ENCODE data around the gene LRRC32.
"Not testable (repeated sequence)": the region's sequence is repeated elsewhere in the genome, so short reads cannot be mapped to it uniquely, and the experiment has no call there.

The LRRC32 gene

GRCh38 chr11:76626266-76626665, 44.3 kb downstream of the LRRC32 start:
- no peak for DNase-seq

DNA sequence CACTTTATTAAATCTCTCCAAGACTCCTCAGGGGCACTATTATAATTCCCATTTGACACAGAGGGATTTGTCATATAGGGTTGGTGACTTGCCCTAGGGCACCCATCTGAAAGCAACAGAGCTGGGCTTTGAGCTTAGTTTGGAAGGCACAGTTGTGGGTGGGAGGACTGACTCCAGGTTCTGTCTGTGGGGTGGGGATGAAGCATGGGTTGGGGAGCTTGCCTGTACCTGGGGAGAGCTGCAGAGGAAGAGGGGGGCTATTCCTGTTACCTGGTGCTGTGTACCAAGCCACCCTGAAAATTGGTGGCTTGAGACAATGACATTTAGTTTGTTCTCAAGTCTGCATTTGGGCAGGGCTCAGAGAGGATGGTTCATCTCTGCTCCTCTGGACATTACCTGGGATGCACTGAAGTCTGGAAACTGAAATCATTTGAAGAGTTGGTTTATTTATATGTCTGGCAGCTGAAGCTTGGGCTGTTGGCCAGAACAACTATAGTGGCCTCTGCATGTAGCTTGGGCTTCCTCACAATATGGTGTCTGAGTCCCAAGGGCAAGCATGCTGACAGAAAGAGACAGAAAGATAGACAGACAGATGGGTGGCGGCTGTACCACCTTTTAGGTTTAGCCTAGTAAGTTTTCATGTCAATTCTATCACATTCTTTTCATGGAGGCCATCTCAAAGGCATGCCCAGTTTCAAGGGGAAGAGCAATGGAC, 44.9 kb downstream of the LRRC32 start:
- no peak for DNase-seq

GRCh38 chr11:76624500-76625379, 45.8 kb downstream of the LRRC32 start:
- no peak for DNase-seq

- no peak for DNase-seq
Measured at GRCh38 chr11:76623884-76624419, 46.6 kb downstream of the LRRC32 start.

DNA sequence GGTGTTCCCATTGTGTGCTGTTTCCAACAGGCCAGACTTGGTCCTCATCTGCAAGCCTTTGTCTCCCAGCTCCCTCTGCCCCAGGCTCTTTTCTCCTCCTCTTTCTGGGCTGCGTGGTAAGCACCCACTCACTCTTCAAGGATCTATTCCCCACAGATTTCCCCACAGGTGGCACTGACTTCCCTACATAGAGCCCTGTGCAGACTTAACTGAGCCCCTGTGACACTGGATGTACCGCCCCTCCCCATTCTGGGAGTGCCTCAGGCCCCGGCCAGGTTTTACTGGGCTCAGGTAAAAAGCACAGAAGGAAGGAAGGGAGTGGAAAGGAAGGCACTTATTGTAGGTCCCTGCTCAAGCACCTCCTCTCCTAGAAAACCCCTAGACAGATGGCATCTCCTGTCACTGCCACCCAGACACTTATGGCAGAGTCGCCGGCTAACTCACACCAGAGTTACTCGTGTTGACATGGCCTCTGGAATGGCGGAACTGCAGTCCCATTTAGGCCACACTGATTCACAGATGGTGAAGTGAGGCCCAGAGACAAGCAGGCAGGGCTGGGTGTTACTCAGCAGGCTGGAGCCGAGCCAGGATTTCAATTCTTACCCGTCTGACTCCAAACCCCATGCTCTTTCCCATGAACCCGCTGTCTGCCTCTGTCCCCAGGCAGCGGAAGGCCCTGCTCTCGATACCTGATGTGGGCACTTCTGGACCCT, 47.2 kb downstream of the LRRC32 start:
- no peak for DNase-seq

- no peak for DNase-seq
Measured at GRCh38 chr11:76622493-76623094, 48.0 kb downstream of the LRRC32 start.

DNA sequence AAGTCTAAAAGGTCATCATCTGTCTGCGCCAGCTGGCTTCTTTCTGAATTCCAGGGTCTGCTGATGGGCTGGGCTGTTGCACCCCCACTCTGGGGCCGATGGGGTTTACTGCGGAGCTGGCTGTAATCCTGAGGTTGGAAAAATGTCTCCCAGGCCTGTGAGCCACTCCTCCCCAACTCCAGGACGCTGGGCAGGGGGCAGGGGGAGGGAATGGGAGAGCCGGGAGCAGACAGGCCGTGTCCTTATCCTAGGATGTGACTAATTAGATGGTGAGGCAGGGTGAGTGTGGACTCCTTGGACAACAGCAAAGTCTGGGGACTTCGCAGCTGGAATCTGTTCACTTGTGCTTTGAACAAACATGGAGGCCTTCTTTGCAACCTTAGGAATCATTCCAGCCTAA, 48.7 kb downstream of the LRRC32 start:
- no peak for DNase-seq

GRCh38 chr11:76621466-76621865, 49.1 kb downstream of the LRRC32 start:
- no peak for DNase-seq

DNA sequence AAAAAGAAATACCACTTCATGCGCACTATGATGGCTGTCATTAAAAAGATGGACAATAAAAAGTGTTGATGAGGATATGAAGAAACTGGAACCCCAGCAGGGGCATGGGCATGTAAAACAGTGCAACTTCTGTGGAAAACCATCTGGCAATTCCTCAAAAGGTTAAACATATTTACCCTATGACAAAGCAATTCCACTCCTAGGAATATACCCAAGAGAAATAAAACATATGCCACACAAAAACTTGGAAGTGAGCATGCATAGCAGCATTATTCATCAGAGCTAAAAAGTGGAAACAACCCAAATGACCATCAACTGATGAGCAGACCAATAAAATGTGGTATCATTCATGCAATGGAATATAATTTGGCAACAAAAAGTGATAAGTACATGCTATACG, 50.1 kb downstream of the LRRC32 start:
- no peak for DNase-seq

DNA sequence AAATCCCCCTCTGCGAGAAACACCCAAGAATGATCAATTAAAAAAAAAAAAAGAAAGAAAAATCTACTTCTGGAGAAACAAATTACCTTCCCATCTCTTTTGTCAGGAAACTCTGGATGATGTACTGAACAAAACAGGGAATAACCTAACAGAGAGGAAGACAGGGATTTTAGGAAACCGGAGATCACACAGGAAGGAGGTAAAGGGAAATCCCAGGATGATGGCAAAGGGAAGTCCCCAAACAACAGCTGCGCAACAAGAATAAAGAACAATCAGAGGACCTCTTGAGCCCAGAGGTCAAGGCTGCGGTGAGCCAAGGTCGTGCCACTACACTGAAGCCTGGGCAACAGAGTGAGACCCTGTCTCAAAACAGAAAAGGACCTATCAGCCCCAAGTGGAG, 50.7 kb downstream of the LRRC32 start:
- not testable (repeated sequence) for DNase-seq

GRCh38 chr11:76617553-76618265, 52.8 kb downstream of the LRRC32 start:
- no peak for DNase-seq

- no peak for DNase-seq
Measured at GRCh38 chr11:76616676-76617552, 53.6 kb downstream of the LRRC32 start.

- DNase-seq: no peak
Measured at GRCh38 chr11:76615950-76616349, 54.6 kb downstream of the LRRC32 start.

GRCh38 chr11:76614471-76615179, 55.9 kb downstream of the LRRC32 start:
- DNase-seq: no peak

DNA sequence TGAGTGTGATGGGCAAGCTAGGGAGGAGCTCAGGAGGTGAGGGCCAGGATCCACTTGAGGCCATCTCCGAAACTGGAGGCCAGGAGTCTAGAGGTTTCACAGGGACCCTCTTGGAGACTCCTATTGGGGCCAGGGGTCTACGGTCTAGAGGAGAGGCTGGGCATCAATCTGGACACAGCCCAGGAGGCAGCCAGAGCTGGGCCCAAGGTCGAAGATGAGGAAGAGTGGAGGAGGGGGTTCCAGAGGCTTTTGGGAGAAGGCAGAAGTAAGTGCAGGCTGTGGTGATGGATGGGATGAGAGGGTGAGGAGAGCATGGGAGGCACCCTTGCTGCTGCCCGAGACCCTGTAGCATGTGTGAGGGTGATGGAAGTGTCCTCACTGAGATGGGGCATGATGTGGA, 56.6 kb downstream of the LRRC32 start:
- no peak for DNase-seq

DNA sequence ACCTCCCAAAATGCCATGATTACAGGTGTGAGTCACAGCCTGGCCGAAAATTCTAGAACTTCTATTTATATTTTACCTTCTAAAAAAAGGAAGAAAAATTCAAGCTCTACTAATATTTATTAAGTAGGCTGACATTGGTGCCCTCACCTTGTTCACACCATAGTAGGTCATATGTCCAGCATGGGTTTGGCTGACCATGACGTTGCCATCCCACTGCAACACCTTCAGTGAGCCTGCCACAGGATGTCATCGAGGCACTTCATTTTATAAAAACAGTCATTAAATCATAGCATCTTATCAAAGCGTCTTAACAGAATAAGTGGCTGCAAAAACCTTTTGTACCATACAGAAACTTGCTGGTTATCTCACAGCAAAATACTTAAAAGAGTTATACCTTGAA, 58.3 kb downstream of the LRRC32 start:
- no peak for DNase-seq

GRCh38 chr11:76610871-76611475, 59.6 kb downstream of the LRRC32 start:
- no peak for DNase-seq

DNA sequence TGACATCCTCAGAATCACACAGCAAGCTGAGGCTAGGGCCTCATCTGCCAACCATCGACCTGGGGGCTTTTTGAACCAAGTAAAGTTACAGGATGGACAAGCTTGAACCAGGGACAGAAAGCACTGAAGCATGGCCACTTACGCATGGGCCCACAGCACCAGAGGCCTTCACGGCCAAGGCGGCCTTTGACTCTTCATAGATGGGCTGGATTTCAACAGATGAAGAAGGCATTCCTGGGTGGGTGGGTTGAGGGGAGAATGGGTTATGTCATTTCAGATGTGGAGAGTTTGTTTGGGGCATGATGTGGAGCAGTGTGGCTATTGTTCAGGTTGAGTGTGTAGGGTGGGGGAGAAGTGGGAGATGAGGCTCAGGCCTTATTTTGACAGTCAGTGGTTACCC, 60.2 kb downstream of the LRRC32 start:
- DNase-seq: no peak

GRCh38 chr11:76609736-76610370, 60.7 kb downstream of the LRRC32 start:
- DNase-seq: no peak
